HG02571 (cell line): Measurements from ENCODE around the gene GPC5.

ENCODE experiments used
- ATAC-seq: cut with Tn5 transposase; IDR thresholded peaks from one replicate; pipeline ENCODE4 v1.9.1; 2021; ENCODE audit warnings: mild to moderate bottlenecking, moderate library complexity; ENCODE audit not compliant: unreplicated experiment

The GPC5 gene

DNA sequence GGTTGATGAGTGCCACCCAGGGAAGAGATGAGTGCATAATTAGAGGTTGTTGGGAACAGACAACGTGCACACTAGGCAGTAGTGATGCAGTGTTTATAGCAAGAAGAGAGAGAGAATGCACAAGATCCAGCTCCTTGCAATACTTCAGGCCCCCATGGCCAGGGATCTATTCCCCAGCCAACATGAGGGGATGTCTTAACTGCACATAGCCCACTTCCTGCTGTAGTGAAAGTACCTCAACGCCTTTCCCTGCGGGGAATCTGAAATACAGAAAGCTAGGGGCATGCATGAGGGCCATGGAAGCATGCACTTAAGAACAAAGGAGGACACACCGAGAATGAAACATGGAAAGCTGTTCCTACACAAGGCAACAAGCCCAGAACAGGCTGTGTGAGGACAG is 1191.5 kb downstream of the GPC5 start:
- ATAC-seq: no peak

DNA sequence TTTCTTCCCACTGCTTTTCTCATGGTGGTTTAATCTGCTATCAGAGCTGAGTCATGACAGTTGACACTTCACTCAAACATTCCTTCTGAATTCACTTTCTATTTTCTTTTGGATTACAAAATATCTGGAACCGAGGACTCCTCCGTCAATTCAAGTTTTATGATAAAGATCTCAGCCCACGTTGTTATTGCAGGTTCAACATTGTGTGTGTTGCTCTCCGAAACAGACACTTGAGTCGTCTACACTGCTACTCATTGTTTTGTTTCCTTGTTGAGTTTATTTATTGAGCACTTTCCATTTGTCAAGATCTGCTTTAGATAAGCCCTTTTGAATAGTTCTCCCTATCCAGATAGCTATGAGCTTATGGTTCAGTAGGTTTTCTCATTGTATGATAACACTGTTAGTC is 1192.1 kb downstream of the GPC5 start:
- no peak for ATAC-seq

DNA sequence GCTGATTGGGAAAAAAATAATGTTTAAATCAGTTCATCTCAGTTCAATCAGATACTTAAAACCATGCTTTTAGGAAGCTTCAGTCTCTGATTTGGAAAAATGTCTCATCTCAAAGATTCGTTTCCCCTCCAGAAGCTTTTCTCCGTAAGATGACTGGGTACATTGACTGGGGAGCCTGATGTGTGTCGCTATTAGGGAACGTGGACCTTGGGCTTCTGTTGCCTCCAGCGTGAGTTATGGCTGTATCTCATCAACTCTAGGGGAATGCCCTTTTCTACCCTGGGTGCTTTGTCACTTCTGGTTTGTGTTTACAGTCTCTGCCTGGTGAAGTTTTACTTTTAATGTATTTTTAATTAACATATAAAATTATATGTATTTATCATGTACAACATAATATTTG is 1192.7 kb downstream of the GPC5 start:
- no peak for ATAC-seq

DNA sequence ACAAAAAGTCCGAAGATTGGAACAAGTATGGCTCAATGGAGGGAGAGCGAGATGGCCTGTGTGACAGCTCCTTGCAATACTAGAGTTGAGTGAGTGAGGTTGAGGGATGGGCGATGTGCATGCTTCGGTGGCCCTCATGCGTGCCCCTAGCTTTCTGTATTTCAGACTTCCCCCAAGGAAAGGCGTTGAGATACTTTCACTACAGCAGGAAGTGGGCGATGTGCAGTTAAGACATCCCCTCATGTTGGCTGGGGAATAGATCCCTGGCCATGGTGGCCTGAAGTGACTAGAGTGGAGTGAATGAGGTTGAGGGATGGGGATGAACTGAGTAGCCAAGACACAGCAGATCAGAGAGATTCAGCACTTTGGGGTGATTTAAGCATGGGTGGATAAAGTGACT is 1194.3 kb downstream of the GPC5 start:
- ATAC-seq: no peak

DNA sequence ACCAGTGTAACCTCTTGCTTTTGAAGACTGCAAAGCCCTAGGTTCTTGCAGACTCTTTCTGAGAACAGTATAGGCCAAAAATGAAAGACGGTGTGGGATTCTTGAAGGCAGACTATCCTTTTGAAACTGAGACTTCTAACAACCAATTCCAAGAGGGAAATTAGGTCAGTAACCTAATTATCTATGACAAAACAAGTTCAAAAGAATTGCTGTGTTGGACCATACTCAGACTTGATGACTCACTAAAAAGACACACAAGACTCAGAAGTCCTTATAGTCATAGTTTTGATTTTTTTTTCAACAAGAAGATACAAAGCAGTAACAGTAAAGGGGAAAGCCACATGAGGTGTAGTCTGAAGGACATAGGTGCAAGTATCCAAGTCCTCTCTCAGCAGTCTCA is 1204.1 kb downstream of the GPC5 start:
- no peak for ATAC-seq

DNA sequence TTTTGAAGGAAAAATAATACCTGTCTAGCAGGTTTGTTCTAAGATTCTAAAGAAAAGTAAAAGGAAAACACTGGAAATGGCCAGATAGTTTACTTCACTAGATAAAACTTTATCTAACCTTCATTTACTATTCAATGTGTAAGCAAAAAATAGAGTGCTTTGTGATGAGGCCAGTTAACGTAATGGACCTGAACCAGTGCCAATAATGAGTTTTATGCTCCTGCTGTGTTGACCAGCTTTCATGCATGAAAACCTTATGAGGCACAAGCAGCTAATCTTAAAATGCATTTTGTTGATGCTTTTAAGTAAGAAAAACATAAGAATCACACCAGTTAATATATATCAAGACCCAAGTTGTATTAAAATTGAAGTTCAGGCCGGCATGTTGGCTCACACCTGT is 1211.0 kb downstream of the GPC5 start:
- ATAC-seq: no peak

DNA sequence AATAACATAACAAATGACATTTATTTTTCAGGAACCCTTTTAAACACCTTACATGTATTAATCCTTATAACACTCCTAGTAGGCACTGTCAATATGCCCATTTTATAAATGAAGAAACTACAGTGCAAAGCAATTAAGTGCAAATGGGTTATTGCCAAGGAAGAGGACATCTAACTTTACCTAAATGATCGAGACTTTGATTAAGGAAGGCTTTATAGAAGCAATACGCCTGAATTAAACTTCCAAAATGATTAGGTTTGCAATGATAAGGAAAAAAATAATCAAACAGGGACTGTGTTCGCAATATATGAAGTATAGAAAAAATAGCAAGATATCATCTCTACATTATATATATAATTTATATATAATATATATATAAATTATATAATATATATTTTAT is 1214.5 kb downstream of the GPC5 start:
- ATAC-seq: no peak

DNA sequence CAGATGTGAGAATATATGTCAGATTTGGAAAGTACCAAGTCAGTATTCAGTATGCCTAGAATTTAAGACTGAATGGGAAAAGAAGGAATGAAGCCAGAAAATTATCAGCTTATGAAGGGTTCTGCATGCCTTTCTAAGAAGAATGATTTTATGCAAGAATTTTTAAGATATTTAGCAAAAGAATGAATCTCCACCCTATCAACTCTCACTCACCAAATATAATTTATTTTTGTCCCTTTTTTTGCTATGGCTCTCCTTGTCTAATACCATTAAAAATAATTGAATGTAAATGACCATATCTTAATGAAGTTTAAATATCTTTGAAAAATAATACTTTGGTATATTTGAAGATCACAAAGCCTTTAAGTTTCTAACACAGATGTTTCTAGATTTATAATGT is 1215.5 kb downstream of the GPC5 start:
- no peak for ATAC-seq

DNA sequence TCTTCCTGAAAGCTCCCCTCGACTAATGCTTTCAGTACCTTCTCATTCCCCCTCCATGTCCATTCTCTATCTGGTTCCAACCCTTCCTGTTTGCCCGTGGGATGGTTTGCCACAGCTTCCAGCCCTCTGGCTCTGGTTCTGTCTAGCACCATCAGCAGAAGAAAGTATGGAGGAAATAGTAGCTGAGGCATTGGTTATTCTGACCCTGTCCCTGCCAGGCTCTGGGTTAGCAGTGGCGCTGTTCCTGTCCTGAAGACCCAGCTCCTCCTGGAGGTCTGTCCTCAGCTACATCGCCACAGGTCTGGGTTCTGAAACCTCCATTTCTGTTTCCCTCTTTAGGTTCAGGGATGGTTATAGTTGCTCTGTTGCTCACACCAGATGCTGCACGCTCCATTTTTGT is 1223.6 kb downstream of the GPC5 start:
- ATAC-seq: no peak

DNA sequence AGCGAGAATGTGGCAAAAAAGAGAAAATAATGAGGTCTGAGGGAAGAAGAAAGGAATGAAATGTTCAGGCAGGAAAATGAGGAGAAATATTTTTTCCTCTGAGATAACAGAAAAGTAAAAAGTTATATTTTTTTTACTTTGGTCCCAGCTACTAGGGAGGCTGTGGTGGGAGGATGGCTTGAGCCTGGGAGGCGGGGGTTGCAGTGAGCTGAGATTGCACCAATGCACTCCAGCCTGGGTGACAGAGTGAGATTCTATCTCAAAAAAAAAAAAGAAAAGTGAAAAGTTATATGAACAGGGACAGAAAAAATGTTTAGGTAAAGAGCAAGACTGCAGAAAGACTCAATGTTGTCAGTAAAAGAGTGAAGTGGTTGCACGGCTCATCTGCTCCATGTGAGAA is 1224.5 kb downstream of the GPC5 start:
- ATAC-seq: no peak

DNA sequence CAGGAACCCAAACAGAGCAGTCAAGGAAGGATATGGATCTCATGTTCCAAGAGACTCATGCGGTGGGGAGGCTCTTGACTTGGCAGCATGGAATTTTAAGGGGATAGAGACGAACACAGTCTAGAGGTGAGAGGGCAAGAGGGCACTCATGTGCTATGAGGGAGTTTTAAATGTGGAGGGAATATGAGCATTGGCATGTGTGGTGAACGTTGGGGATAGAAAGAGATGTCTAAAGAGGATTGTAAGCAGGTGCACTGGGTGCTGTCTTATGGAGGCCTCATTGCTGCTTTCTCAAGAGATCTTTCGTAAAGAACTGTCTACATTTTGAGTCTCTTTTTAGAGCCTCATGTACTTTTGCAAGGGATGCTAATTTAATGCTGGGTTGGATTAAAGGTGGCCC is 1227.9 kb downstream of the GPC5 start:
- no peak for ATAC-seq

DNA sequence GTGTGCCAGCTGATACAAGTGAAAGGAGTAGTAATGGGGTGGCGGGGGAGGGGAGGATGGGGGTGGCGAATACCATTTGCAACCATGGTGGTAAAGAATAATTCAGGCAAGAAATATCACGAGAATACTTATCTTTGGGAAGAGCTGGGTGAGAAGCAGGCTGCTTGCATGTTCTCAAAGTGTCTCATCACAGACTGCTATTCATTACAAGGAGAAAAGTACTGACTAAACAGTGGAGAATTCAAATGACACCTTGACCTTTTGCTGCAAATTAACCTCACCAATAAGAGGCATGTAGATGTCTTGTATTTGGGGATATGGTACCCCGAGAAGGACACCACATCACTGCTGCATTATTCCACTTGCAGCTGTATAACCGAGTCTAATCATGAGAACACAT is 1242.5 kb downstream of the GPC5 start:
- ATAC-seq: no peak

DNA sequence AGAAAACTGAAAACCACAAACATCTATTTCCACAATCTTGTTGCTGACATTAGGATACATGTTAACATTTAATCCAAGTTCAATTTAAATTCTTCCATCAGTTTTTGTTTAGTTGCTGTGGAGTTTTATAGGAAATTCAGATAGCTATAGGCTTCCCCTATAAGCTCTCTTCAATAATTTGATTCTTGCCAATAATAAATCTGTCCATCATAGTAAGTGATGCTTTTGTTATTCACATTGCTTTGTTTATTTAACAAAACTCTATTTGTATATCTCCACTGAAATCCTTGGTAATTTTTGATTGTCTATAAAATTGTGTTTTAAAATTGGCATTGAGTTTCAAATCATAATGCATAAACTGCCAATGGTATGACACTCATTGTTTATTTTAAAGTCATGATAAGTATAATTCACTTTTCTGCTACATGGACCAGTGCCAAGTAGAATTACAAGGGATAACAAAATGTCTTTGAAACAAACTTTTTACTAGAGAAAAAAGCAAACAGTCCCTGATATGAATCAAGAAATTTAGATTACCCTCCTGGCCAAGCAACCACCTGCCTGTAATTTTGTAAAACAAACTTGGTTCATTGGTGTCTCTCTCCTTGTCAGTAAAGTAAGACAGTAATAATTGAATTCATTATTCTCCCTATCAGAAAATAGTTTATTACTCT is 1250.9 kb downstream of the GPC5 start:
- no peak for ATAC-seq

DNA sequence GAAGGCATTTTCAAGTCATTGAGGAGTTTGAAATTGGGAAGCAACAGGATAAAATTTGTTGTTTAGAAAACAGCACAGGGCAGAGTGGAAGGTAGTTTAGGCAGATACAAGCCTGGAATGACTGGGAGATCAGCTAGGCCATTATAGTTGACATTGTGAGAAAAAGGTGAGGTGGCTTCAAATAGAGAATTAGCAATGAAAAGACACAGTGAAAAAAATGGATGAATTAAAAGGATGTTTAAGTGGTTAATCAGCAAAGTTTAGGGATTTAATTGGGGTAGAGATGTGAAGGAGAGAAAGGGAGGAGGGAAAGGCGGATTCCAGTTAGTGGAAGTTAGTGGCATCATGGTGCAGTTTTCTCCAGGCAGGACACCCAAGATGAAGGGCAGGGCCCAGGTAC is 1257.7 kb downstream of the GPC5 start:
- ATAC-seq: no peak

DNA sequence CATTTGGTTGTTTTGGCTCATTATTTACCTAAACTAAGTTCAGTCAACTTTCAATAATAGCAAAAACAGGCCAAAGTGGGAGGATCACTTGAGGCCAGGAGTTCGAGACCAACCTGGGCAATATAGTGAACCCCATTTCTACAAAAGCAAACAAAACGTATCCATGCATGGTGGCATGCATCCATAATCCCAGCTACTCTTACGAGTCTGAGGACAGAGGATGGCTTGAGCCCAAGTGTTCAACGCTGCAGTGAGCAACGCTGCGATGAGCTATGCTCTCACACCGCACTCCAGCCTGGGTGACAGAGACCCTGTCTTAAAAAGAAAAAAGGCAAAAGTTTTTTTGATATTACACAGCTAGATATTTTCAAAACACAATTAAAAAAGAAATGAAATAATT is 1258.2 kb downstream of the GPC5 start:
- ATAC-seq: no peak

DNA sequence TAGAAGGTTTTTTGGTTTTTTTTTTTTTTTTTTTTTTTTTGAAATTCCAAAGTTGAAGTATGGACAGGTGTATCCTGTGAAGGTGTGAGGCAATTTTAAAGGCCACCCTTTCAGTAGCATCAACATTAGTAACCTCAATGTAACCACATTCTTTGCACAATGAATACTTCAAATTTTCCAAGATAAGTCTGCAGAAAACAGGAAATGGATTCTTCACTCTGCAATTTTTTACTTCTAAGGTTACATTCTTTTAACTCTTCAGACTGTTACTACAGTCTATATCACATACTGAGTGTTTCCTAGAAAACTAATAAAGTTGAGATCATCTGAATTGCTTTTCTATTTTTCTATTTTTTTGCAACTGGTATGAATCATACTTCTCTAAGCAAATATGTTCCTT is 1259.1 kb downstream of the GPC5 start:
- ATAC-seq: no peak

DNA sequence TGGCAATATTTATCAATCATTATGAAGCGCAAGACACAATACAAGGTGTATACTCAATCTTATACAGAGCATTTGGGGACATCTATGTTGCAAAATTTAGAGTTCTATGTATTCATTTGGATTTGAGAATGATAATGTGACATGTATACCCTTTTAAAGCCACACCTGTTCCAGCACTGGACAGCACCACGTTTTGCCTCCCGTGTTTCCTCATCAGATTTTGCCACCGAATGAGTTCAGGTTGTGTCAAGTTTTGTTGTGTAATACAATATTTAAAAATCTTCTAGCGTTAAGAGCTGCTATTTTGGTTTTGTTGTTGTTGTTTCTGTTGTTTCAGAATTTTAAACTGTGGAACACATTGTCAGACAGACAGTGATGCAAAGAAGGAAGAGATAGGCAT is 1259.9 kb downstream of the GPC5 start:
- no peak for ATAC-seq

DNA sequence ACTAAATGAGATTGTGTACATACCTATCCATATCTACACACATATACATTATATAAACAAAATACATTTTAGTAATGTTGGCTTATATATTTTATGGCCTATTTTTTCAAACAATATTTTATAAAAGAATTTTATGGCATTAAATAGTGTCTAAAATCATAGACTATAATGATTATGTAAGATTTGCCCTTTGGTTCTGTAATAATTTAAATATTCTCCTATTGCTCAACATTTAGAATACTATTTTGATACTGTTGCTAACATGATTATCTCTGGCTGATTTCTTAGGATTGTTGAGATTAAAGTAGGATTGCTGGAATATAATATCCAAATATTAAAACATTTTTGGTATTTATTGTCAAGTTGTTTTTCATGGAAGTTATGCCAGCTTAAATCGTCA is 1263.0 kb downstream of the GPC5 start:
- no peak for ATAC-seq

DNA sequence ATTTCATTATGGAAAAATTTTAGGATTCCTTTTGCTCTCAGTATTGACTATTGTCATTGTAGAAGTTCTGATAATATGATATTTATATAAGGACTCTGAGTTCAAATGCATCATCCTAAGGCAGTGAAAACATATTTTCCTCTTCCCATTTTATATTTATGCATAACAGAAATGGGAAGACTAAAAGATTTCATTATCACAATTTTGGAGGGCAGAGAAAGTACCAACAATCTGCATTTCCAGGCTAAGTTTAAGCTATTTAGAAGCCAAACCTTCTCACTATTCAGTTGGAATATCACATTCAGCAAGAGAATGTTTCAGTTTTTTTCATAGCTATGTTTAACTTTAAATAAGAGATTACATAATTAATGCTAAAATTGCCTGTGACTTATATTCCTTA is 1269.7 kb downstream of the GPC5 start:
- ATAC-seq: no peak

DNA sequence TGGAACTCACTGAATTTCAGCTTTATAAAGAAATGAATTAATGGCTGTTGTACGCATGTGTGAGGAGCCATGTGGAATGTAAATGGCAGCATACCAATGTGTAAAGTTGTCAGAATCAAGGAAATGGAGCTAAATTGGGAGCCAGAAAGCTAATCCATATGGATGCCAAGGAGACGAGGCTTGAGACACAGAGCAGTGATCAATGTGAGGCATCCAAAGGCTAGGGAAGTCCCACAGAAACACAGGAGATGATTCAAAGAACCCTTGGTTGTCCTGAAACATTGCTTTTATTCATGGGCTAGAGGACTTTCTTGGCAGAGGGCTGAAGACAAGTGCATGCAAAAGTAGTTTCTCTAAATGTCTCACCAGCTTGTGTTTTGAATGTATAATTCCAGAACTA is 1271.7 kb downstream of the GPC5 start:
- no peak for ATAC-seq

DNA sequence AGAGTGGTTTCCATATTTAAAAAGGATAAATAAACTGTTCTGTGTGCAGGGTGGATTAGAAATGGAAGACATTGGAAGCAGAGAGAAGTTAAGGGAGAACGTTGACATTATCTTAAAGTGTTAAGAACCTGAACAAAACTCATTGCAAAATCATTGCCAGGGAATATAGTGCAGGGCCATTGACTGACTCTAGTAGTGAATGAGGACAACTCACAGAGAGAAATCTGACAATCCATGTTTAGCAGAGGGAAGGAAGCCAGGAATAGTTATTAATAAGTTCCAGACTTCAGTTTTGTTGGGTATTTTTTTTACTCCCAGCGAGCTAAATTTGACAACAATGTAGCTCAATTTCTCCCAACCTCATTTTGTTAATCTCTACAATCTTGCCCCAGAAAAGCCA is 1273.4 kb downstream of the GPC5 start:
- ATAC-seq: no peak

DNA sequence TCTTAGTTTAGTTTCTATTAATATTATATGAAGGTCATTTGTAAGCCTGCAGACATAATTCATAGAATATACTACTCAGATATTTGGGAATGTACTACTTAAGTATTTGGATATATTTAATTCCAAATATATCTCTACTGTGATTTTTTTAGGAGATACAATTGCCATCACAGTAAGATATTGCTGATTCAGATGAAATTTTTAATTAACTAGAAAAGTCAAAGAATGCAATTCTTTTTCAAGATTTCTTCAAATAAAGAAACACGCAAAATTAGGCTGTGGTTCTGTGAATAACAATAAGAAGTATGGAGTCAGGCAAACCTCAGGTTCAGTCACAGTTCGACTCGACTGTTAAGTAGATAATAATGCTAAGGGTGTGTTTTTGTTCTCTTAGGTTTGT is 1277.8 kb downstream of the GPC5 start:
- no peak for ATAC-seq

DNA sequence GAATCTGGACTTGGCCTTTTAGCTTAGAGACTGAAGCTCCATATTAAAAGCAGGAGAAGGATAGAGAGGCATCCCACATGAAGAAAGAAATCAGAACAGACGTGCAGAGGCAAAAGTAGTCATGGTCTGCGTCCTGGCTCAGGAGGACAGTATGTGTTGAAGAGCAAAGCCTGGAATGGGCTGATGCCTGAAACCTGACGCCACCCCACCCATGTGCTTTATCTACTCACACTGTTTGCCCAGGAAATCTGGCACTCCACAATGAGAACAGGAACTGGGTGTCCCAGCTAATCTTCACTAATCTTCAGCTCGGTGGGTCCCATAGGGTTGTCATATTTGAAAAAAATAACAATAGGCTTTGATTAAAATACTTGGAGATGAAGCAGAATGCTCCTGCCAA is 1279.2 kb downstream of the GPC5 start:
- ATAC-seq: no peak

DNA sequence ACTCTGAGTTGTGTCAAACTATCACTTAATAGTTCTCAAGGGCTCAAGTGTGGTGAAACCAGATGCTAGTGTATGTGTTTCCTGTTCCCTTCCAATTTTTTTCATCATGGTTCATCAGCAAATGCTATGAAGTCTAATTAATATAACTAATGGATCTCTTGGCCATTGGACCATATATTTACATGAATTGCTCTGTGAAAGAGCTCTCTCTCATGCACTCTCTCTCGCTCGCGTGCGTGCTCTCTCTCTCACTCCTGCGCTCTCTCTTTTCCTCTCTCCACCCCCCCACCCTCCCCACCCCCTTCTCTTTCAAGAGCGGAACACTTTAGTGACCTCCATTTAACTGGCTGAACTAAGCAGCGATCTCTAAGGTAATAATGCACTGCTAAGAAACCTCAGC is 1281.2 kb downstream of the GPC5 start:
- no peak for ATAC-seq
